HUDEP-2 (cell line): ENCODE measurements around the gene PIGX.

Experiments used
- DNase-seq, 76 experiments: peaks; one replicate each; lab custom pipeline; 2025; ENCODE audit not compliant: unreplicated experiment in 76 of 76; lab: John Stamatoyannopoulos, UW

Gene PIGX

DNA sequence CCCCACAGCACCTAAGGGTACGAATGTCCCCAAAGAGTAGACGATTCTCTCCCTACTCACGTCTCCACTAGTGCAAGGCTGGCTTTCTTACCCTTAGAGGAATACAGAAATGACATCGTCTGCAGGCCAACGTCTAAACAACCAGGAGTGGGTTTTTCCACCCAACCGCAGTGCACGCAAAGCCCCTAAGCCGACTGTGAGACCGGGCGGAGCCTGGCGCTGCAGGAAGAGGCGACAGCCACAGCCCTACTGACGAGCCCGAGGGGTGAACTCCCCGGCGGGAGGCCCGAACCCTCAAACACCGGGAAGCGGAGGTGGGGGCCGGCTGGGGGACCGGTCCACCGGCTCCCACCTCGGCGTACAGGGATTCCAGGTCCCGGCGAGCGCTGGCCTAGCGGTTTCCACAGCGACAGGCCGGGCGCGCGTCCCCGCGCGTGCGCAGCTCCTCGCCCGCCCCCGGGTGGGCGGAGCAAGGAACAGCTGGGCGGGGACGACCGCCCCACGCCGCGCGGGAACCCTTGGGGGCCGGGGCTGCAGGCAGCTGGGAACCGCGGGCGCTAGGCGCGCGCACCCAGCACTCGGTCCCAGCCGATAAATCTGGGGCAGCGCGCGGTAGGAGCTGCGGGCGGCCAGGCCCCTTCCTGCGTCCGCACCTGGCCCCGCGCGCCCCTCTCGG lies at the start of gene PIGX, which contains the start of gene CEP19:
PIGX (plus strand) TSS at position 540 of the 676 bp plus-strand sequence.
CEP19 (minus strand) TSS at position 413 of the 676 bp plus-strand sequence. CDS start 3,593 bp downstream, outside the sequence.
- DNase-seq: peak in 71 of 76 experiments; percentile 8 to 87 (median 67)

- DNase-seq: peak in 3 of 76 experiments; percentile 22 to 31 (median 29)
Measured at GRCh38 chr3:196662711-196663571, 49.2 kb upstream of the PIGX start.

GRCh38 chr3:196666001-196666867 lies 45.9 kb upstream of the PIGX start:
- no peak for DNase-seq

- DNase-seq: no peak
Measured at GRCh38 chr3:196667056-196667825, 44.9 kb upstream of the PIGX start.

DNA sequence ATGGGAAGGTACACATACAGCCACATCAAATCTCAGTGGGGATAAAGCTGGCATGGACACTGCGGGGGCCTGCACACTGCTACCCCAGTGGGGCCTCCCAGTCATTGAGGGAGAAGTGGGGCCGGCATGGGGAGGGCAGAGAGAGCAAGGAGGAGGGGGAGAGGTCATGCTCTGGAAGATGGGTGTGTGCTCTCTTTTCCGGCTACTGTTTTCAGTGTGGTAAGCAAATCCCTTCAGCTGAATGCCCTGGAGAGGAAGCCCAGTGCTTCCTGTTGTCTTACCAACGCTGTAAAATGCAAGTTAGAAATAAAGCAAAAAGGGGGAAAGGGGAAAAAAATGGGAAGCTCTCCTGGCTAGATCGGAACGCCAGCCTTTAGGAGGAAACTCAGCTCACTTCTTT lies 41.8 kb upstream of the PIGX start:
- DNase-seq: no peak

DNA sequence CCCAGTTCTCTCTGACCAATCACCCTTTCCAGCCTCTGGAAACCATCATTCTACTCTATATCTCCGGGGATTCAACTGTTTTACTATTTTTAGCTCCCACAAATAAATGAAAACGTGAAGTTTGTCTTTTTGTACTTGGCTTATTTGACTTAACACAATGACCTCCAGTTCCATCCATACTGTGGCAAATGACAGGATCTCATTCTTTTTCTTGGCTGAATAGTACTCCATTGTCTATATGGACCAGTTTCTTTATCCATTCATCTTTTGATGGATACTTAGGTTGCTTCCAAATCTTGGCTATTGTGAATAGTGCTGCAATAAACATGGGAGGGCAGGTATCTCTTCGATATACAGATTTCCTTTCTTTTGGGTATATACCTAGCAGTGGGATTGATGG lies 38.5 kb upstream of the PIGX start:
- no peak for DNase-seq

DNA sequence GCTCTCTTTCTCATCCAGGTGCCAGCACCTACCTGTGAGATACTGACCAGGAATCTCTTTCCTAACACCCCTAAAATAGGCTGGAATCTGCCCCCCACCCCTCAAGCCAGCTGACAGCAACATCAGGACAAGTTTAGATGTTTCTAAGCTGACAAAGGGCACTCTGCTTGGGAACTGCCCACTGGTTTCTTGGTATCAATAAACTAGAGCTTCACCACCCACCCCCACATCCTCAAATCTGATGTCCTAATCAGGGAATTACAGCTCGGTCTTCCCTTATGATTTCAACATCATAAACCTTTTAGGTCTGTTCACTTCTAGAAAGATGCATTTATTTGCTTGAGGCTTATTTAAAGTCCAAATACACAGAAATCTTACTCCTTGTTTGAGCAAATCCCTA lies 34.8 kb upstream of the PIGX start:
- DNase-seq: no peak

DNA sequence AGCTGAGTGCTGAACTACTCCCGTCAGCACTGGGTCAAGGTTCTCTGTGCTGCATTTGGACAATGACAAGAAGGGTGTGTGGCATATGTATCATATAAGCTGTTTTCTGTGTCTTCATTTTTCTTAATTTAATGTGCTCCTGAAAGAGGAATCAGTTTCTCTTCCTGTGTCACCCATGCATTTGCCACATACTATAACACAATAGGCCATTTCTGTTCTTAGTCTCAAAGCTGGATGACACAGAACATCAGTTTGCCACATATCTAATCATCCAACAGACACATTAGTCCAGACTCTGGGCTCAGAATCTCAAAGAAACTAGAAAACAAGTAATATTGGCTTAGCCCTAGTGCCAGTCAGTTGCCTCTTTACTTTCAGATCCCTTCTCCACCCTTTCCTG lies 34.2 kb upstream of the PIGX start:
- DNase-seq: no peak

DNA sequence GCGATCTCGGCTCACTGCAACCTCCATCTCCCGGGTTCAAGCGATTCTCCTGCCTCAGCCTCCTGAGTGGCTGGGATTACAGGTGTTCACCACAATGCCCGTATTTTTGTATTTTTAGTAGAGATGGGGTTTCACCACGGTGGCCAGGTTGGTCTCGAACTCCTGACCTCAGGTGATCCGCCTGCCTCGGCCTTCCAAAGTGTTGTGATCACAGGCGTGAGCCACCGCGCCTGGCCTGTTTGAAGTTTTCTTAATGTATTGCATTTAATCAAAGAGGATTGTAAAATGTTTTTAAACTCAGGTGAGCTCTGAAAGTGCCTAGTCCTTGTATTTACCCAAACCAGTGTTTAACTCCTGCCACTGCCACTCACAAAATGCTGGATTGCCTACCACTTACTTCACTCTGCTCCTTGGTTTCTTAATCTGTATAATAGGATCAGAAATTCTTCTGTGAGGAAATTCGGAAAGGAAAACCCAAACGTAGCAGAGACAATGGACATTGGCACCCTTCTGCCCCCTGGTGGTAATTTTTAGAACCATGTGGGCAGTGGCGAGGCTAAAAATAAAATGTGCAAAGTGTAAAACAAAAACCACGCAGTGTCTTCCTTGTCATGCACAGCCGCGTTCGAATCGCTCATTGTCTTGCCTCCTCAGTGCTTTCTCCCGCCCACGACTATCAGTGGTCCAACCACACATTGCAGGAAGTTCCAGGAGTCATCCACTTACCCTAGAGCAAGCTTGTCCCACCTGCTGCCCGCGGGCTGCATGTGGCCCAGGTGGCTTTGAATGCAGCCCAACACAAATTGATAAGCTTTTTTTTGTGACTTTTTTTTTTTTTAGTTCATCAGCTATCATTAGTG lies 27.4 kb upstream of the PIGX start:
- peak in 54 of 76 experiments; percentile 18 to 77 (median 42) for DNase-seq

DNA sequence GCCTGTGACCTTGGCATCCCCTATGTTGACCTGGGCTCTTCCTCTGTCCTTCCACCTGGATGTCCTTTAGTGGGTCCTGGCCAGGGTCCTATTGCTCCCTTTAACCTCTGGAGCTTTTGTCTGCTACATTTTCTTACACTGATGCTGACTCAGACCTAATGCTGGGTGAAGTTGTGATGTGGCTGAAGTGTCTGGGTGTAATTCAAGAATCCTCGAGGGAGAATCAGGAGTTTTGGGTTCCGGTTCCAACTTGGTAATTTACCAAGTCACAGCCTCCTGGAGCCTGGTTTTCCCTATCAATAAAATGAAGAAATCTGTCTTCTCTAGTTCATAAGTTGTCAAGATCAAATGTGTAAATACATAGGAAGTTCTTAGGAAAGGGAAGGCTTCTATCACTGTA lies 25.7 kb upstream of the PIGX start:
- DNase-seq: no peak

GRCh38 chr3:196688349-196688748 lies 23.8 kb upstream of the PIGX start:
- DNase-seq: no peak

GRCh38 chr3:196689941-196690660 lies 22.1 kb upstream of the PIGX start:
- no peak for DNase-seq

- DNase-seq: no peak
Measured at GRCh38 chr3:196691386-196691785, 20.8 kb upstream of the PIGX start.

DNA sequence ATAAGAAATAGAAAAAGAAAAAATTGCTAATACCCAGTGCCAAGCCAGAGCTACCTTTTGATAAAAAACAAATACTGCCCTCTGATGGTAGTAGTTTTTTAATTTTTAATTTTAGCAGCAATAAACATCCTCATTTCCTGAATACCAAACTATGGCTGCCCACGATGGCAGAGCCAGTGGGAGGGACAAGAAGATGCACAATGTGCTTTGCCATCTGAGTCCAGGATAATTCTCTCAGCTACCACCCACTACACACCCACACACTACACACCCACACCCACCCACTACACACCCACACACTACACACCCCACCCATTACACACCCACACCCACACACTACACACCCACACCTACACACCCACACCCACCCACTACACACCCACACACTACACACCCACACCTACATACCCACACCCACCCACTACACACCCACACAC lies 18.0 kb upstream of the PIGX start:
- peak in 14 of 76 experiments; percentile 3 to 50 (median 12) for DNase-seq

- DNase-seq: peak in 6 of 76 experiments; percentile 3 to 26 (median 12)
Measured at GRCh38 chr3:196694941-196695848, 17.0 kb upstream of the PIGX start.

DNA sequence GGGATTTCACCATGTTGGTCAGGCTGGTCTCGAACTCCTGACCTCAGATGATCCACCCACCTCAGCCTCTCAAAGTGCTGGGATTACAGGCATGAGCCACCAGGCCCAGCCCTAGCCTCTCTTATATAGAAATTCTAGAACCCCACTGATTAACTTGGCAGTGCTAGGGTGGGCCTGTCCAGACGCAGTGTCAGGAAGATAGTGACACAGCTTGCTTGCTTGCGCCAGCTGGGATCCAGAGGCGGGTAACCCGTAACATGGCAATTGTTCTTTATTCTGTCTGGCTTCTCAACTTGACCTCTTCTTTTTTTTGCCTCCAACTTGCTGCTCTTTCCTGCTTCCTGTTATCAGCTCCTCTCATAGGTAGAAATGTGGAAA lies 16.3 kb upstream of the PIGX start:
- no peak for DNase-seq

- no peak for DNase-seq
Measured at GRCh38 chr3:196697270-196697669, 14.9 kb upstream of the PIGX start.
